PC-3 (cell line): ENCODE measurements around the gene DOCK1. TPM values are rescaled to one million over a fixed set of nuclear protein-coding genes. Genes with fewer than 3 reads are reported as not detected.

Experiments used
- ATAC-seq: fragments of 200-7000 bp; cut with Tn5 transposase; 2 replicates; pipeline ENCODE4 v1.9.1; 2020; ENCODE audit warnings: mild to moderate bottlenecking, moderate library complexity
- BruUV-seq: library from RNA; stranded (reverse); fragments of 400-500 nt; replicated peaks from 2 replicates; lab custom pipeline; 2021; lab: Mats Ljungman, UMichigan
- CTCF ChIA-PET: fragments of 300-600 bp; sonication (Branson Sonifier 250); formaldehyde crosslinking; loops from one replicate; lab custom pipeline; 2022; ENCODE audit warnings: antibody characterized with exemption; lab: Charles Lee
- POLR2A ChIA-PET: fragments of 300-600 bp; sonication (Branson Sonifier 250); formaldehyde crosslinking; loops from one replicate; lab custom pipeline; 2022; ENCODE audit warnings: antibody characterized with exemption; ENCODE audit not compliant: unreplicated experiment; lab: Charles Lee
- DNase-seq: peaks from one replicate; pipeline ENCODE4 v3.0.0-alpha.2; 2015
- H2AFZ ChIP-seq: fragments of 300-600 bp; sonication (generic); 2 replicates; pipeline ENCODE4 v1.6.0; 2016; ENCODE audit warnings: antibody characterized with exemption, low read length
- H3F3A ChIP-seq: fragments of 300-600 bp; sonication (generic); one replicate; pipeline ENCODE4 v1.6.0; 2017; ENCODE audit warnings: antibody characterized with exemption, low read length, control low read depth, mild to moderate bottlenecking; ENCODE audit not compliant: unreplicated experiment
- H3K27ac ChIP-seq: fragments of 300-600 bp; sonication (generic); 2 replicates; pipeline ENCODE4 v1.5.1; 2016; ENCODE audit warnings: mild to moderate bottlenecking, low read length
- H3K27me3 ChIP-seq: fragments of 300-600 bp; sonication (generic); 2 replicates; pipeline ENCODE4 v1.6.1; 2016; ENCODE audit warnings: low read length, mixed read lengths
- H3K36me3 ChIP-seq: fragments of 300-600 bp; sonication (generic); 2 replicates; pipeline ENCODE4 v1.6.1; 2016; ENCODE audit warnings: low read depth, mixed run types, low read length, mixed read lengths
- H3K4me1 ChIP-seq: fragments of 300-600 bp; sonication (generic); 2 replicates; pipeline ENCODE4 v1.5.1; 2016; ENCODE audit warnings: low read length; ENCODE audit not compliant: insufficient read depth
- H3K4me2 ChIP-seq: fragments of 300-600 bp; sonication (generic); 2 replicates; pipeline ENCODE4 v1.6.0; 2016; ENCODE audit warnings: low read length
- H3K4me3 ChIP-seq: fragments of 300-600 bp; sonication (generic); 2 replicates; pipeline ENCODE4 v1.5.1; 2016; ENCODE audit warnings: mild to moderate bottlenecking, low read length, mixed read lengths
- H3K79me2 ChIP-seq: fragments of 300-600 bp; sonication (generic); 2 replicates; pipeline ENCODE4 v1.6.1; 2017; ENCODE audit warnings: low read length, mixed read lengths
- H3K9ac ChIP-seq: fragments of 300-600 bp; sonication (generic); 2 replicates; pipeline ENCODE4 v1.6.0; 2016; ENCODE audit warnings: mild to moderate bottlenecking, low read length
- H3K9me2 ChIP-seq: fragments of 300-600 bp; sonication (generic); replicated peaks from 2 replicates; pipeline ENCODE4 v1.6.1; 2016; ENCODE audit warnings: mixed run types, low read length, mixed read lengths
- H3K9me3 ChIP-seq: fragments of 300-600 bp; sonication (generic); 2 replicates; pipeline ENCODE4 v1.6.1; 2016; ENCODE audit warnings: low read length, mixed read lengths
- H4K20me1 ChIP-seq: fragments of 300-600 bp; sonication (generic); 2 replicates; pipeline ENCODE4 v1.6.1; 2016; ENCODE audit warnings: low read length, mixed read lengths
- CTCF ChIP-seq: fragments of 300-600 bp; sonication (generic); conservative IDR thresholded peaks from 2 replicates; pipeline ENCODE4 v1.5.1; 2017; ENCODE audit warnings: antibody characterized with exemption, low read depth, mild to moderate bottlenecking, low read length
- EZH2 ChIP-seq: fragments of 300-600 bp; sonication (generic); IDR thresholded peaks from one replicate; pipeline ENCODE4 v1.6.1; 2017; ENCODE audit warnings: antibody characterized with exemption, mild to moderate bottlenecking, low read length; ENCODE audit not compliant: unreplicated experiment
- EZH2phosphoT487 ChIP-seq: fragments of 300-600 bp; sonication (generic); IDR thresholded peaks from 2 replicates; pipeline ENCODE4 v1.6.1; 2018; ENCODE audit warnings: mild to moderate bottlenecking, antibody characterized with exemption, low read length, borderline replicate concordance
- intact Hi-C: fragments of 100-400 bp; cut with micrococcal nuclease; formaldehyde crosslinking; loops from 2 replicates; pipeline ENCODE4 v1.9.0; 2023
- total RNA-seq: library from RNA; depleted of rRNA; stranded (reverse); fragments of >200 nt; gene quantifications from 2 replicates; pipeline ENCODE4 v1.2.3, GENCODE V29; 2014

The DOCK1 gene
- total RNA-seq, 1 experiment from 2014 or later: 34.3 TPM

- Histone ChIP-seq H3K4me2 (no peak overlapping the region), H3K4me3 (no peak overlapping the region), H3K9me2 (no peaks in the 10 kb centered on the region), H3K4me1 (no peaks in the 10 kb centered on the region), H3K79me2 (no peaks in the 10 kb centered on the region), H3K36me3 (peaks cover 4% of the 10 kb centered on the region; the same call in 1 of the 2 replicates), H3K27me3 (no peaks in the 10 kb centered on the region), H3K9me3 (no peaks in the 10 kb centered on the region), H2AFZ (no peak overlapping the region), H3K27ac (no peak overlapping the region), H3K9ac (no peak overlapping the region), H3F3A (no peaks in the 10 kb centered on the region), H4K20me1 (no peaks in the 10 kb centered on the region)
- CTCF ChIA-PET: no interaction called here
- DNase-seq: peak; percentile 3
- POLR2A ChIA-PET: no interaction called here
- TF ChIP-seq CTCF (no peak), EZH2 (no peak), EZH2phosphoT487 (no peak)
- ATAC-seq: no peak
- intact Hi-C loops: no loop called here
- no TSS peak for BruUV-seq
These were observed 74.1 kb downstream of the DOCK1 start for GRCh38 chr10:126979311-126979710.

GRCh38 chr10:126993208-126993607, 88.0 kb downstream of the DOCK1 start:
- no peaks in the 10 kb centered on the region for H3K79me2 ChIP-seq
- no peaks in the 10 kb centered on the region for H3F3A ChIP-seq
- H3K9me3 ChIP-seq: no peaks in the 10 kb centered on the region
- no peaks in the 10 kb centered on the region; the same call in none of the 2 replicates for H3K36me3 ChIP-seq
- no peak for DNase-seq
- ChIA-PET POLR2A (no interaction called here), CTCF (no interaction called here)
- no TSS peak for BruUV-seq
- no peak overlapping the region for H3K4me2 ChIP-seq
- no peaks in the 10 kb centered on the region for H4K20me1 ChIP-seq
- no peak overlapping the region for H3K27ac ChIP-seq
- H3K4me1 ChIP-seq: no peaks in the 10 kb centered on the region
- no peak overlapping the region for H3K4me3 ChIP-seq
- H3K27me3 ChIP-seq: no peaks in the 10 kb centered on the region
- H2AFZ ChIP-seq: no peak overlapping the region
- H3K9me2 ChIP-seq: no peaks in the 10 kb centered on the region
- intact Hi-C loops: no loop called here
- ATAC-seq: no peak
- no peak overlapping the region for H3K9ac ChIP-seq
- TF ChIP-seq CTCF (no peak), EZH2 (no peak), EZH2phosphoT487 (no peak)

GRCh38 chr10:126997801-126998590, 92.8 kb downstream of the DOCK1 start:
- DNase-seq: no peak
- Histone ChIP-seq H2AFZ (no peak overlapping the region), H3K79me2 (no peaks in the 10 kb centered on the region), H4K20me1 (no peaks in the 10 kb centered on the region), H3K4me1 (no peaks in the 10 kb centered on the region), H3K4me3 (no peak overlapping the region), H3K27me3 (no peaks in the 10 kb centered on the region), H3K9me3 (no peaks in the 10 kb centered on the region), H3K9ac (no peak overlapping the region), H3K36me3 (no peaks in the 10 kb centered on the region; the same call in 1 of the 2 replicates), H3K27ac (no peak overlapping the region), H3F3A (no peaks in the 10 kb centered on the region), H3K9me2 (no peaks in the 10 kb centered on the region), H3K4me2 (no peak overlapping the region)
- POLR2A ChIA-PET: no interaction called here
- no TSS peak for BruUV-seq
- intact Hi-C loops: no loop called here
- TF ChIP-seq EZH2phosphoT487 (no peak), EZH2 (no peak), CTCF (no peak)
- ATAC-seq: no peak
- CTCF ChIA-PET: no interaction called here
